SIG-M5 treated with dmso at 0.1 percent for 504 hours (cell line): ENCODE measurements around the gene TAL1.
"Not testable (repeated sequence)": the region's sequence is repeated elsewhere in the genome, so short reads cannot be mapped to it uniquely, and the experiment has no call there.

Source experiments
- DNase-seq: peaks from one replicate; lab custom pipeline; 2025; ENCODE audit not compliant: unreplicated experiment; lab: John Stamatoyannopoulos, UW

Gene TAL1

DNA sequence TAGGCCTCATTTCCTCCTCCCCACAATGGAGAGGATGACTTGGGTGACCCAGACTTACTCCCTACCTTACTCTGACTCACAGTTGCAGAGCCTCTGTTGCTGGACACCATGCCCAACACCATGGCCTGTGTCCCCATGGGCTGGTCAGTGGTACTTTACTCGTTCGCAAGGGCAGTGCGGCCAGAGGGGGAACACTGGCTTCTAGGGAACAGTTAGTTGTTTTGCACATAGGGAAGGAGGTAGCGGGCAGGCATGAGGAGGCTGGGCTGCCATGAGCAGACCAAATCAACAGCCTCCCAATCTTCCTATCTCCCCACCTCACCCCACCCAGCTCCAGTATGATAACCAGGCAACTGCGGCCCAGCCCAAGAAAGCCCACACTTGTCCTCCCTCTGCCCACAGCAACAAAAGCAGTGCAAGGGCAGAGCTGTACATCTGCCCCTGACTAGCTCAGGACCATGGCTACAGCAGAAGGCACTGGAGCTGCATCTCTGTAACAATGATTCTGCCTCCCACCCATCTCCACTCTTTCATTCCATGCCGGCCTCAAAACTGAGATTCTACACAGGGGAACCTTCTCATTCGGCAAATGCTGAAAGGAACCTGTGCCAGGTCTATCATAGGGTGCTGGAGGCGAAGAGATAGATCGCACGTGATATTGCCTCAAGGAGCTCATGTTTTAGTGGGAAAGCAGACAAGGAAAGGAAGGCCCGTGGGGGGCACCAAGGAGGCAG lies 18.6 kb downstream of the TAL1 start:
- DNase-seq, result no peak

DNA sequence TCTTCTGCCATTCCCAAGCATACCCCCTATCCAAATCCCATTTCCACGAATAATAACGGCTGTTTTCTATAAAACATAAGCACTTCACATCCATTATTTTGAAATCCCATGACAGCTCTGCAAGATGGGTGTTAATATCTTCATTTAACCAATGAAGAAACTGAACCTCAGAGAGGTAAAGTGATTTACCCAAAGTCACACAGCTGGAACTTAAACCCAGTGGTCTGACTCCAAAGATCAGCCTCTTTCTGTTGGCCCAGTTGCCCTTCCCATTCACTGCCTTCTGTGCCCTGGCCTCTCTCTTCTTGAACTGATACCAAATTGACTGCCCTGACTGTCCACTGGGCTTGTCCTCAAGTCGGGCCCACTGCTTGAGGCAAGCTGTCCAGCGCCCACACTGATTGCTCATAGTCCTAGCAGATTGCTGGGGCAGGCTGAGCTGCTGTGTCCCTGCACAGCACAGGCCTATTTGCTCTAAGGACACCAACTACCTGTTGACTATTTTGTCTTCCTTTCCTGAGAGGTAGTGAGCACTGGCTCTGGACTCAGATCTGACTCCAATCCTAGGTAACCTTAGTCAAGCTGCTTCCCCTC lies 19.3 kb downstream of the TAL1 start:
- DNase-seq, result no peak

DNA sequence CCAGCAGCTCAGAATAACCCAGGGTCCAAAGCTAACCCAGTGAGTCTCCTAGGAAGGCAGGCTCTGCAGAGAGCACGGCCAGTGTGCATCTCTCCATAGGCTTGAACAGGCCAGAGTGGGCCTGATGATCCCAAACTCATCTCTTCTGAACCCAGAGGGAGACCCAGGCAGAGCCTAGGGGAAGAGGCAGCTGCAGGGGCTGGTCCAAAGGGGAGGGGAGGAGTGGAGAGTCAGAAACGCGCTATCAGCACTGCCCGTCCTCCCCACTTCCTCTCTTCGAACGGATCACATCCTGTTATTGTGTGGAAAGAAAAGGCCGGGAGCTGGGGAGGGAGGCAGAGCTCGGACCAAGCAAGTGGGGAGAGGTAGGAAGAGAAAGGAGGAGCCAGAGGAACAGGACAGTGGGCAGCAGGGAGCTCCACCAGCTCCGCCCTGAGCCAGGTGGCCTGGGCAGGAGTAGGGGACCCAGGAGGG lies 20.2 kb downstream of the TAL1 start:
- peak; percentile 32 for DNase-seq

DNA sequence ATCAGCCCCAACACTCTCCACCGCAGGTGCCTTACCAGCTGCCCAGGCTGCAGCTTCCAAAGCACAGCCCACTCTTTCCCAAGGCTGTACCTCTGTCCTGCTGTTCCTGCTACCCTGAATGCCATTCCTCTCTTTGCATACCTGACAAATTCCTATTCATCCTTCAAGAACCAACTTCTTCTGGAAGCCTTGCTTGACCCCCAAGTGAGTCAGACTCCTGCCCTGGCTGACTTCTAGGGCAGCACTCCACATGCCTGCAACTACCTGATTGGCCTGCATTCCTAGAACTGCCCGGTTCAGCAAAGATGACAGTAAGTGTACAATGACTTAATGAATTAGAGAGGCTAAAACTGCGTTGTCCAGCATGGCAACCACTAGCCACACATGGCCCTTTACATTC lies 21.4 kb downstream of the TAL1 start:
- DNase-seq, result no peak

DNA sequence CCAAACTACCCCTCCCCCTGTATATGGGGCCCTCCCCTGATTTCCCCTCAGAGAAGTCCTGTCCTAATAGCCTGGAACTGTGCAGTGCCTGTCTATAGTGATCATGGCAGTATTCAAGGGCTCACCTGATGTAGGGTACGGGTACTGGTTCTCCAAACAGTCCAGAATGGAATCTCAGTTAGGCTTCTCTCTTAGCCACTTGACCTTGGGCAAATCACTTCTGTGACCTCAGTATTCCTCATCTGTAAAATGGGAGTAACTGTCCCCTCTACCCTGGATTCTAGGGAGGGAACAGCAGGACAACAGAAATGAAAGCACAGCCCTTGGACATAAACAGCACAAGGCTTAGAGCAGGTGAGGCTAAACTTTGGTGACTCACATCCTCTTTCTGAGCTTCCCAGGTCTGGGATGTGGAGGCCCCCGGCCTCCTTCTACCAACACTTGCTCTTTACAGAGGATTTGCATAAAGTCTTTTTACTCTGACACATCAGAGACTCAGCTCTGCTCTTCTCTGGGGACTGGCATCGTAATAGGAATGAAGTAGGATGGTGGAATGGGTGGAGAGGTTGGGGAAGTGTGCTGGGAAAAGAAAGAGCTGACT lies 22.2 kb downstream of the TAL1 start:
- DNase-seq, result no peak

DNA sequence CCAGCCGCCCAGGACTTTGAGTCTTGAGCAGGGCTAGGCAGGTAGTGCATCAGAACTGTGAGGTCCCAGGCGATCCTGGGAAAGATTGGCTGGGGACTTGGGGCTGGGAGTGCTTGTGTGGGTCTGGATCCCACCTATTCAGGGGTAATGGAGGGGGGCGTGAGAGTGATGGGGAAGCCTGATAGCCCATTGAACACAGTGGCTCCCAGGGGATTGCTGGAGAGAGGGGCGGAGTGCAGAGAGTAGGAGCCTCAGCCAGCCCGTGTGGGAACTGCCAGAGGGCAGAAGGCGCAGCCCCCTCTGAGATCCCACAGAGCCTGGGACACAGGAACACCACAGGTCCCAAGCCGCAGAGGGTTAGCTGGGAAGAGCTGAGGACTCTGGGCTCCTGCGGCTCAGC lies 22.9 kb downstream of the TAL1 start:
- no peak for DNase-seq

DNA sequence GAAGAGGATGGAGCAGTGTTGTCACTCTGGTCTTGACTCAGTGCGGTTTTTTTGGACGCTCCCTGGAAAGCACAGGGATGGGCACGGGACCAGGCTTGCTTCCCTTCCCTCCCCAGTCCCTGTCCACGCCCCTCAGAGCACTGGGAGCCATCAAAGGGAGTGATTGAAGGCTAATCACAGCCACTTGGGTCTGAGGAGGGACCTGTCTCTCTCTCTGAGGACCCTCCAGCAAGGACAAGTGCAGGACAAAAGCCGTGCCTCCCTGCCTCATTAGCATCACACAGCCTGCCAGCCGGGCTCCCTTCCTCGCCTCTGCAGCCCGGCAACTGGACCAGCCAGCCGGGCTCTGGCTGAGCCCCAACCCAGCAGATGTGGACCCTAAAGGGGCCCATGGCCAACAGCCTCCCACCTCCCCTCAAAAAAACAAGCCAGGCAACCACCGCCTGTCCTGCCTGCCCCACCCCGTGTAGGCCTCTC lies 23.6 kb downstream of the TAL1 start:
- no peak for DNase-seq

DNA sequence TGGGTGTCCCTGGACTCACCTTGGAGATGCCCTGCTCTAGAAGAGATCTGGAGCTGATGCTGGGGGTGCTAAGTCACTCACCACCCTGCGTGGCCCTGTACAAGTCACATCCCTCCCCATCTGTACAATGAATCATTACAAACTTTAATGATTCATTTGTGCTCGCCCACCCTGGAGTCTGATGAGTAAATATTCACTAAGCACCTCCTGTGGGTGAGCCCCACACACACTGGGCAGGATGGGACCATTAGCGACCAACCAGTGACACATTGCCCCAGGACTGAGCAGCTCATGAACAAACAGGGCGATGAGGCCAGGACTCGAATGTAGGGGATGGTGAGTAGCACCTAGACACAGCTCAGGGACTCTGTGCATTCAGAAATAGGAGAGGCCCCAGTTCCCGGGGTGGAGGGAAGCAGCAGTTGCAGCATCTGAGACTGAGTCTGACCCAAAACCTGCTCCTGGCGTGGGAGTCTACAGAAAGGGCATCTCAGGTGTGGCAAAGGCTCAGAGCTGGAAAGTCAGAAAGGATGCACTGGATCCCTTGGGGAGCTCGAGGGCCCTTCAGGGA lies 24.1 kb downstream of the TAL1 start:
- DNase-seq, result no peak

DNA sequence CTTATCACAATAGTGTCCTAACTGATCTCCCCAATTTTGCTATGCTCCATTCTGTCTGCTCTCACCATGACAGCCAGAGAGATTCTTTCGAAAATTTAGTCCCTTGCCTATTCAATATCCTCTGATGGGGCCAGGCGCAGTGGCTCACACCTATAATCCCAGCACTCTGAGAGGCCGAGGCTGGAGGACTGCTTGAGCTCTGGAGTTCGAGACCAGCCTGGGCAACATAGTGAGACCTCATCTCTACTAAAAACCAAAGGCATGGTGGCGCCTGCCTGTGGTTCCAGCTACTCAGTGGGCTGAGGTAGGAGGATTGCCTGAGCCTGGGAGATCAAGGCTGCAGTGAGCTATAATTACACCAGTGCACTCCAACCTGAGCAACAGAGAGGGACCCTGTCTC lies 26.1 kb downstream of the TAL1 start:
- DNase-seq, result no peak

DNA sequence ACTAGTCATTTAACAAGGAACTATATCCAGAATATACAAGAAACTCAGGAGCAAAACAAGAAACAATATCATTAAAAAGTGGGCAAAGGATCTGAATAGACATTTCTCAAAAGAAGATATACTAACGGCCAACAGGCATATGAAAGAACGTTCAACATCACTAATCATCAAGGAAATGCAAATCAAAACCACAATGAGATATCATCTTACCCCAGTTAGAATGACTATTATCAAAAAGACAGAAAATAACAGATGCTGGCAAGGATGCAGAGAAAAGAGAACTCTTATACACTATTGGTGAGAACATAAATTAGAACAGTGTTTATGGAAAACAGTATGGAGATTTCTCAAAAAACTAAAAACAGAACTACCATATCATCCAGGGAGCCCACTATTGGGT lies 28.5 kb downstream of the TAL1 start:
- not testable (repeated sequence) for DNase-seq

DNA sequence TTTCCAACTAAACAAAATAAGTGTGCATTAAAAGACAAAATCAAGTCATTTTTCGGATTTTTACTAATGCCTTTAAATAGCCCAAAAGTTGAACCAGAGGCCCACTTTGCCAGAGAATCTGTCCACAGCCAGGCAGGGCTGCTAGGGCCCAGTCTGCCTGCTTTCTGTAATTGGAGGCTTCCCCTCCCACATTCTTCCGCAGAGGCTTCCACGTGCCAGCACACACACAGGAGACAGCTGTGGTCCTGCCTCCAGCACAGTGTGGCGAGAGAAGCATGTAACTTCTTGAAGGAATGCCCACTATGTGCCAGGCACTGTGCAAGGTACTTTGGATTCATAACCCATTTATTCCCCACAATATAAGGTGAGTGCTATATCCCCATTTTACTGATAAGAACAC lies 30.8 kb downstream of the TAL1 start:
- DNase-seq, result no peak

DNA sequence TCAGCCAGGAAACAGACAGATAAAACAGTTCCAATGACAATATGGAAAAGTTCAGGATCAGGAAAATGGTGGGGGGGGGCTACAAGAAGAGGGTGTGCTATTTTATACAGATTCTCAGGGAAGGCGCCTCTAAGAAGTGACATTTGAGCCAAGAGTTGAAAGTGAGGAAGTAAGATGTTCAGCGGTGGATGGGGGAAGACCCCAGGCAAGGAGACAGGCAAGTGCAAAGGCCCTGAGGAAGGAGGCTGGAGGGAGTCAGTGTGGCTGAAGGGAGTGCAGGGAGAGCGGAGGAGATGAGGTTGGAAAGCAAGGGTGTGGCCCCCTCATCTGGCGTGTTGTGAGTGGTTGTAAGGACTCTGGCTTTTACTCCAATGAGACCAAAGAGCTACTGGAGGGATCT lies 33.8 kb downstream of the TAL1 start:
- no peak for DNase-seq

DNA sequence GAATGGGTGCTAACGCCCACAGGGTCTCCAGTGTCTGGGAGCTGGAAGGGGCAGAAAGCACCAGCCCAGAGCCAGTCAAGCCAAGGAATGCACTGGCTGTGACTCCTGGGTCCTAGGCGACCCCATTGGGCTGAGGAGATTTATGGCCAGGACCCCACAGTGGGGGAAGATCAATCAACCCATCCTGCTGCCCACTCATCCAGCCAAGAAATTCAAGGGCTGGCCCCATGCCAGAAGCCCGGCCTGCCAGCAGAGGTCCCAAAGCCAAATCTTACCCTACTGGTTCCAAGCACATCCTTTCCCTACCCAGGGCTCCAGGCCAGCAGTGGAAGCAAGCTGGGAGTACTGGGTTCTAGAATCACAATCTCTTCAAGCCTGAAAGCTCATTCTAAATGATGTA lies 35.4 kb downstream of the TAL1 start:
- DNase-seq, result no peak

DNA sequence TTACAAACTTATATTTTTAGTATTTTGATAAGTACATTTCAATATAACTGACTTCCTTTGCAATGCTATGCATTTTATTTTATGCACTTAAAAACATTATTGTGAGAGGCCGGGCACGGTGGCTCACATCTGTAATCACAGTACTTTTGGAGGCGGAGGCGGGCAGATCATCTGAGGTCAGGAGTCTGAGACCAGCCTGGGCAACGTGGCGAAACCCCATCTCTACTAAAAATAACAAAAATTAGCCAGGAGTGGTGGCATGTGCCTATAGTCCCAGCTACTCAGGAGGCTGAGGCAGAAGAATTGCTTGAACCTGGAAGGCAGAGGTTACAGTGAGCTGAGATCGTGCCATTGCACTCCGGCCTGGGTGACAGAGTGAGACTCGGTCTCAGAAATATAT lies 36.0 kb downstream of the TAL1 start:
- not testable (repeated sequence) for DNase-seq

DNA sequence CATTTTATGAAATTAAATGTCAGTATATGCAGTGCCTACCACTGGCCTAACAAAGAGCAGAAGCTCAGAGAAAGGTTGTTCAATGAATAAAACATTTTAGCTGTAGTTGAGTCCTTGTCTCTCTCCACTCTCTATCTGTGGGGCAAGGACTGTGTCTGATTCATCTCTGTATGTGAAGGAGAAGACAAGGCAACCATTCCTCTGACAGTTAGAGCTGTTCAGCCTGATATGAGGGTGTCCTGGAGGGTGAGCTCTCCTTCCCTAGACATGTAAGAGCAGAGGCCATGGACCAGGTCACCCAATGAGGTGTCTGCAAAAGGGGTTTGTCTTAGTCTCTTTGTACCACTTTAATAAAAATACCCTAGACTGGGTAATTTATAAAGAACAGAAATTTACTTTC lies 37.7 kb downstream of the TAL1 start:
- no peak for DNase-seq

DNA sequence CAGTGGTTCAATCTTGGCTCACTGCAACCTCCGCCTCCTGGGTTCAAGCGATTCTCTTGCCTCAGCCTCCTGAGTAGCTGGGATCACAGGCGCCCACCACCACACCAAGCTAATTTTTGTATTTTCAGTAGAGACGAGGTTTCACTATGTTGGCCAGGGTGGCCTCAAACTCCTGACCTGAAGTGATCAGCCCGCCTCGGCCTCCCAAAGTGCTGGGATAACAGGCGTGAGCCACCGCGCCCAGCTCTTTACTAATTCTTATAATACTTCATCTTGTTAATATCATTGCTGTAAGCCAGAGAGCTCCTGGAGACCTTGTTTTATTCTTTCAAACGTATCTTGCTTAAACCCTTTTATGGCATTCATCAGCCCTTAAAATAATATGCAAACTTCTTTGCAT lies 38.5 kb downstream of the TAL1 start:
- DNase-seq, result not testable (repeated sequence)

DNA sequence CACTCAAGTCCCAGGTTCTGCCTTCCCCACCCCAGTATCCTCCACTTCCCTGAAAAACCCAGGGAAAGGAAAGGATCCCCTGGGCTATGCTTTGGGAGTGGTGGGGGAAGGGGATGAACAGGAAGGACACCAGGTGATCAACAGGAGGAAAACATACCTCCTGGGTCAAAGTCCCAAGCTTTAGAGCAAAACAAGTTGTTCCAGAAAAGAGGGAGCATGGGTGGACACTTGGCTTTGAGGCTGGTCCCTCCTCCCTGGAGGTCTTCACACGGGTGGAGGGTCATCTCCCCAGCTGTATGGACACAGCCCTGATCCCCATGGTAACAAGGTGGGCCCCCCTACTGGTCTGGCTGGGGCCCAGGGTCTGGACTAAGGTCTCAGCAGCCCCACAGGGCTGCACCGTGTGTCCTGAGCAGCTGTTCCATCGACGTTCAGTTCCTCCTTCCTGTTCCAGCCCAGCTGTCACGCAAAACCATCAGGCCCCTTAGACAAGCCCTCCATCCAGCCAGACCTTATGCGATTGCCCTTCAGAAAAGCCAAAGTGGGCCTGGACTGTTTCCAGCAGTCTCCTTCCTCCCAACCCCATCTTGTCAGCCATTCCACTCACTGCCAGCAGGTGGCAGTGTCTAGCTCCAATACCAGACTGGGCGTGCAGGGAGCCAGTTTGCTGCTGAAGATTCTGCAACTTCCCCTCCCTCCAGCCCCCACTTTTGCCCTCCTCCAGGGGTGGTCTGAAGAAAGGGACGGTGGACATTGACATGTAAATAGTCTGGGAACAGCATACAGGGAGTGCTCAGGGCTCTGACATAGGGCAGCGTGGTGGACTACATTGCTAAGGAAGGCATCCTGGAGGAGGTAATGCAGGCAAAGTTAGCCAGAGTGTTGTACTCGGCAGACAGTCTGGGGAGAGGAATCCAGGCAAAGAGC lies 39.3 kb downstream of the TAL1 start:
- DNase-seq, result peak; percentile 60

DNA sequence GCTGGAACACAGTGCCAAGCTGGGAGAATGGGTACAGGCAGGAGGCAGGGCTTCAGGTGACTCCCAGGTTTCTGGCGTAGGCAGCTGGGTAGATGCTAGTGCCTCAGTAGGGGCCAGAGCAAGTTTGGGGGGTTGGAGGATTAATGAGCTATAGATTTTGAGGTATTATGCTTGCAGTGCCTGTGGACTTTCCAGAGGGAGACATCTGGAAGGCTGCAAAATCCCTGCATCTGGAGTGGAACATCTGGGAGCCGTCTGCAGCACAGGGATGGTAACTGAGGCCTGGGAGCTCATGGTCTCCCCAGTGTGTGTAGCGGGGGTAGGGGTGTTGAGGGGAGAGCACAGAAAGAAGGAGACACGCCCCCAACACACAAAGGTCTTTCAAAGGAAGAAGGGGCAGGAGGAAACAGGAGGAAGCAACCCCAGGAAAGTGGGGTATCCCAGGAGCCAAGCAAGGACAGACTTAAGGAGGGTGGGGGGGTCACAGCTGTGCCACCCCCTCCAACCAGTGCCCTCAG lies 40.0 kb downstream of the TAL1 start:
- DNase-seq, result no peak

DNA sequence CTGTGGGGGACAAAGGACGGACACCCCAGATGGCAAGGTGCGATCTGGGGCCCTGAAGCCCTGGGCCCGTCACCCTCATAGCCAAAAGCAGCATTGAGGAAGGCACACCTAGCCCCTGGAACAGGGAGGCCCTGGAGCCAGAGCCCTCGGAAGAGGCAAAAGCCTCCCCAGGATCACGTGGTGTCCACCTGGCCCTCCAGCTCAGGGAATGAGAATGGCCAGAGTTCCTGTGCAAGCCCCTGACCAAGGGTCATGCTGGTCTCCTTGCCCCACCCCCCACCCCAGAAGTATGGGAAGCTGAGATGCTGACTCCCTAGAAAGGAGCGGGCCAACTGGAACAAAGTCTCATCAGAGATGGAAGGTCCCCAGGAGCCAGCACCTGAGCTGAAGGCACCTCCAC lies 41.2 kb downstream of the TAL1 start:
- no peak for DNase-seq

DNA sequence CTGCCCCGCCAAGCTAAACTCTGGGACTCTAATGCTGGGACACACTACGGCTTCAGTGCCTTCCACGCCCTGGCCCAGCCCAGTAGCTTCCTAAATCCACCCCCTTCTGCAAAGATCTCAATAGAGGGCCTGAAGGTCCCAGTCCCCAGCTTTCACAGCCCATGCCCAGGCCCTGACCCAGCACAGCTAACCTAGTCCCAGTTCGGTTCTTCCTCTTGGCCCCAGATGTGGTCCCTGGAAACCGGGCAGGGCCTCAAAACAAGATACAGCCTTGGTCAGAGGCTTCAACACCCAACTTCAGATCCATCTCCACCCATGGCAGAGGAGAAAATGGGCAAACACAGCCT lies 41.5 kb downstream of the TAL1 start:
- DNase-seq, result no peak
